ENCODE measurements around the gene FBXO38. TPM values are rescaled to one million over a fixed set of nuclear protein-coding genes. Genes with fewer than 3 reads are reported as not detected.

The FBXO38 gene
- total RNA-seq, 4 donors from 2014 or later: 29.4 to 81.3 (median 48.7) TPM

- H3K4me3 ChIP-seq: no peak overlapping the region
- no peaks in the 10 kb centered on the region for H3K4me1 ChIP-seq
- H3K9me3 ChIP-seq: no peaks in the 10 kb centered on the region
- intact Hi-C loops (cut with DNase I; ENCODE audit: low total_unique reads): no loop called here
- TF ChIP-seq CTCF (IDR thresholded peaks at IDR 0.05) (no peak), POLR2A (IDR thresholded peaks at IDR 0.05) (no peak)
- DNase-seq: no peak
- H3K27me3 ChIP-seq: no peaks in the 10 kb centered on the region
- H3K27ac ChIP-seq: no peak overlapping the region
- no peaks in the 10 kb centered on the region for H3K36me3 ChIP-seq
These were observed 108.0 kb downstream of the FBXO38 start for GRCh38 chr5:148491793-148492184.

GRCh38 chr5:148492351-148492750 is 108.6 kb downstream of the FBXO38 start:
- Histone ChIP-seq H3K9me3 (no peaks in the 10 kb centered on the region), H3K36me3 (no peaks in the 10 kb centered on the region), H3K4me3 (no peak overlapping the region), H3K27ac (no peak overlapping the region), H3K27me3 (no peaks in the 10 kb centered on the region), H3K4me1 (no peaks in the 10 kb centered on the region)
- intact Hi-C loops (cut with DNase I; ENCODE audit: low total_unique reads): no loop called here
- TF ChIP-seq CTCF (IDR thresholded peaks at IDR 0.05) (no peak), POLR2A (IDR thresholded peaks at IDR 0.05) (no peak)
- DNase-seq: no peak

Small RNA genes lying within 50 kb of the gene (small RNA-seq; reads per million reads assigned to genes)
- gene RF00017: not detected

Other genes starting within 250 kb of the FBXO38 start
- gene SPINK14, start 215.4 kb upstream of the FBXO38 start, total RNA-seq: not detected
- not detected for gene SPINK6, start 180.9 kb upstream of the FBXO38 start, total RNA-seq
- not detected for gene MARCOL, start 145.4 kb upstream of the FBXO38 start, total RNA-seq
- under 1 TPM in 1 of 4 donors, not detected in 3; 0.41 TPM for gene SPINK13, start 115.2 kb upstream of the FBXO38 start, total RNA-seq
- gene SPINK7, start 71.5 kb upstream of the FBXO38 start, total RNA-seq: not detected
- gene SPINK9, start 48.4 kb upstream of the FBXO38 start, total RNA-seq: not detected